K562 (cell line): ENCODE data around the gene MLST8. TPM values are rescaled to one million over a fixed set of nuclear protein-coding genes. Genes with fewer than 3 reads are reported as not detected.

ENCODE experiments used
- BRD4 ChIP-seq: fragments of 200-600 bp; sonication (generic); IDR thresholded peaks from 2 replicates; pipeline ENCODE4 v1.6.1; 2017; ENCODE audit warnings: inconsistent platforms
- E2F4 ChIP-seq: sonication (generic); formaldehyde crosslinking; IDR thresholded peaks from 2 replicates; pipeline ENCODE4 v1.8.0; 2022; ENCODE audit warnings: mild to moderate bottlenecking, low read depth, missing genetic modification reagents
- HCFC1 ChIP-seq: IDR thresholded peaks from 2 replicates; pipeline ENCODE4 v1.6.1; 2012; ENCODE audit warnings: low read depth, low read length, improper control_type of control experiment
- HIVEP1 ChIP-seq: fragments of 250-450 bp; sonication (Bioruptor Pico); IDR thresholded peaks from 2 replicates; pipeline ENCODE4 v1.4.0; 2020; ENCODE audit warnings: mild to moderate bottlenecking
- KLF10 ChIP-seq: fragments of 250-450 bp; sonication (Bioruptor Pico); IDR thresholded peaks from 2 replicates; pipeline ENCODE4 v1.6.1; 2021; ENCODE audit warnings: matching md5 sums
- NONO ChIP-seq, 2 experiments: fragments of 200-400 bp in 1 of 2; fragments of 450-650 bp in 1 of 2; formaldehyde crosslinking in 1 of 2; IDR thresholded peaks; 2 replicates each; pipeline ENCODE4 v1.6.1; 2017; ENCODE audit warnings: low read depth in 2 of 2, mild to moderate bottlenecking in 2 of 2, moderate library complexity in 2 of 2, low read length in 1 of 2
- PRPF4 ChIP-seq: fragments of 200-400 bp; formaldehyde crosslinking; IDR thresholded peaks from one replicate; pipeline ENCODE4 v1.6.1; 2017; ENCODE audit warnings: low read length, low read depth, mild to moderate bottlenecking; ENCODE audit not compliant: insufficient read depth, poor library complexity, severe bottlenecking
- SMARCA4 ChIP-seq: fragments of 450-650 bp; IDR thresholded peaks from 2 replicates; pipeline ENCODE4 v1.6.1; 2016
- SREBF2 ChIP-seq: sonication (generic); formaldehyde crosslinking; IDR thresholded peaks from 2 replicates; pipeline ENCODE4 v1.4.0; 2020; ENCODE audit warnings: mild to moderate bottlenecking, missing genetic modification reagents
- WHSC1 ChIP-seq: IDR thresholded peaks from one replicate; pipeline ENCODE4 v1.6.1; 2012; ENCODE audit warnings: low read length, control low read depth, inconsistent platforms
- ZBTB5 ChIP-seq: fragments of 450-650 bp; IDR thresholded peaks from 2 replicates; pipeline ENCODE4 v1.6.1; 2017; ENCODE audit warnings: antibody characterized with exemption
- ZNF609 ChIP-seq: sonication (generic); formaldehyde crosslinking; IDR thresholded peaks from 2 replicates; pipeline ENCODE4 v1.8.1; 2023; ENCODE audit warnings: missing genetic modification reagents, mild to moderate bottlenecking, borderline replicate concordance
- ZNF740 ChIP-seq, 3 experiments: fragments of 200-800 bp in 1 of 3; sonication (Bioruptor generic) in 1 of 3; sonication (generic) in 1 of 3; formaldehyde crosslinking in 1 of 3; IDR thresholded peaks; 2 replicates each; pipeline versions ENCODE4 v1.6.1 to v1.8.0; 2016 to 2022; ENCODE audit warnings: mild to moderate bottlenecking in 2 of 3, missing compliant biosample characterization in 2 of 3, missing genetic modification characterization in 2 of 3, missing genetic modification reagents in 1 of 3
- ZNF75A ChIP-seq: fragments of 450-650 bp; formaldehyde crosslinking; IDR thresholded peaks from 2 replicates; pipeline ENCODE4 v1.4.0; 2020; ENCODE audit warnings: mild to moderate bottlenecking
- ZNF79 ChIP-seq: fragments of 250-450 bp; sonication (Bioruptor Pico); IDR thresholded peaks from 2 replicates; pipeline ENCODE4 v1.4.0; 2020; ENCODE audit warnings: low read depth, mild to moderate bottlenecking, moderate library complexity
- polyA plus RNA-seq, 8 experiments: library from polyadenylated mRNA; depleted of rRNA in 4 of 8; stranded (reverse) in 5 of 8; unstranded in 3 of 8; fragments of >200 nt; fragmentation: Nextera tagmentation in 2 of 8; fragmentation: Illumina TruSeq in 1 of 8; extraction: Ambion mirVana in 2 of 8; extraction: Trizol in 1 of 8; gene quantifications; 2 replicates each; pipeline versions ENCODE4 v1.2.1 to v1.2.3, GENCODE V29; 2011 to 2014; ENCODE audit warnings: inconsistent platforms in 1 of 8, missing spikeins in 1 of 8
- total RNA-seq, 7 experiments: library from RNA; depleted of rRNA in 6 of 7; stranded (reverse); fragments of >200 nt in 6 of 7; fragmentation: Illumina TruSeq in 2 of 7; extraction: Trizol in 2 of 7; gene quantifications; 2 replicates each; pipeline versions ENCODE4 v1.2.1 to v1.2.3, GENCODE V29; 2011 to 2021; ENCODE audit warnings: low replicate concordance in 1 of 7
- TF ChIP-seq, protein P1 (sequence below): sonication (generic); formaldehyde crosslinking; IDR thresholded peaks from 2 replicates; pipeline ENCODE4 v1.8.0; 2023; ENCODE audit warnings: mild to moderate bottlenecking, missing genetic modification reagents

MLST8 gene
- total and polyA plus RNA-seq, 9 of the 15 experiments (the other 6 are each of a cell fraction or from before 2014, with no cell fraction given), result 1.5 to 116 (median 43.3) TPM

GRCh38 chr16:2213817-2214718 is 8.8 kb downstream of the MLST8 start (continued):
- 0 out of 2 replicates have a peak, but pooled peaks have one; percentile 39 for TF ChIP-seq ZNF740 (CRISPR knock-in tag; IDR thresholded peaks at IDR 0.05)
- no peak for TF ChIP-seq ZNF740 (tag; IDR thresholded peaks at IDR 0.05)
- peak; percentile 9 for TF ChIP-seq PRPF4
- TF ChIP-seq ZNF609 (CRISPR knock-in tag), result 0 out of 2 replicates have a peak, but pooled peaks have one; percentile 61
- TF ChIP-seq HIVEP1, result no peak
- no peak for TF ChIP-seq BRD4
- TF ChIP-seq, protein P1, sequence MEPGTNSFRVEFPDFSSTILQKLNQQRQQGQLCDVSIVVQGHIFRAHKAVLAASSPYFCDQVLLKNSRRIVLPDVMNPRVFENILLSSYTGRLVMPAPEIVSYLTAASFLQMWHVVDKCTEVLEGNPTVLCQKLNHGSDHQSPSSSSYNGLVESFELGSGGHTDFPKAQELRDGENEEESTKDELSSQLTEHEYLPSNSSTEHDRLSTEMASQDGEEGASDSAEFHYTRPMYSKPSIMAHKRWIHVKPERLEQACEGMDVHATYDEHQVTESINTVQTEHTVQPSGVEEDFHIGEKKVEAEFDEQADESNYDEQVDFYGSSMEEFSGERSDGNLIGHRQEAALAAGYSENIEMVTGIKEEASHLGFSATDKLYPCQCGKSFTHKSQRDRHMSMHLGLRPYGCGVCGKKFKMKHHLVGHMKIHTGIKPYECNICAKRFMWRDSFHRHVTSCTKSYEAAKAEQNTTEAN, result 0 out of 2 replicates have a peak, but pooled peaks have one; percentile 21
- TF ChIP-seq HCFC1, result no peak
- no peak for TF ChIP-seq ZNF75A (CRISPR knock-in tag)
- TF ChIP-seq ZBTB5, result no peak
- TF ChIP-seq ZNF79, result no peak
- TF ChIP-seq KLF10 (CRISPR knock-in tag), result no peak
- no peak for TF ChIP-seq SMARCA4
- no peak for TF ChIP-seq WHSC1
- no peak for TF ChIP-seq SREBF2 (CRISPR knock-in tag)
- TF ChIP-seq NONO (IDR thresholded peaks at IDR 0.05; ENCODE audit: low read depth in 2 of 2, low read length in 1 of 2), result peak in 1 of 2 experiments; percentile 52; a peak in 1 of 4 replicates
- TF ChIP-seq E2F4 (CRISPR knock-in tag), result no peak
